GM19043 (cell line): ENCODE measurements around the gene ATXN1L.
"Not testable (repeated sequence)": the region's sequence is repeated elsewhere in the genome, so short reads cannot be mapped to it uniquely, and the experiment has no call there.

Experiments used
- ATAC-seq: cut with Tn5 transposase; IDR thresholded peaks from one replicate; pipeline ENCODE4 v1.9.1; 2021; ENCODE audit warnings: low read depth; ENCODE audit not compliant: unreplicated experiment

The ATXN1L gene

GRCh38 chr16:71889147-71889546 lies 43.4 kb downstream of the ATXN1L start:
- no peak for ATAC-seq

DNA sequence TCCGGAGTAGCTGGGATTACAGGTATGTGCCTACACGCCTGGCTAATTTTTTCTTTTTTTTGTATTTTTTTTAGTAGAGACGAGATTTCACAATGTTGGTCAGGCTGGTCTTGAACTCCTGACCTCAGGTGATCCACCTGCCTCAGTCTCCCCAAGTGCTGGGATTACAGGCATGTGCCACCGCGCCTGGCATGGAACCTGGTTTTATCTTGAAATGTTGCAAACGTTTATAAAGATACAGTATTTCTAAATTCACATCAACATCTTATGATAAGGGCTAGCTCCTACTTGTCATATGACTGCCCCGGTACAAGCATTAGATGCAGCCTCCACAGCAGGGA lies 48.1 kb downstream of the ATXN1L start:
- ATAC-seq: no peak

DNA sequence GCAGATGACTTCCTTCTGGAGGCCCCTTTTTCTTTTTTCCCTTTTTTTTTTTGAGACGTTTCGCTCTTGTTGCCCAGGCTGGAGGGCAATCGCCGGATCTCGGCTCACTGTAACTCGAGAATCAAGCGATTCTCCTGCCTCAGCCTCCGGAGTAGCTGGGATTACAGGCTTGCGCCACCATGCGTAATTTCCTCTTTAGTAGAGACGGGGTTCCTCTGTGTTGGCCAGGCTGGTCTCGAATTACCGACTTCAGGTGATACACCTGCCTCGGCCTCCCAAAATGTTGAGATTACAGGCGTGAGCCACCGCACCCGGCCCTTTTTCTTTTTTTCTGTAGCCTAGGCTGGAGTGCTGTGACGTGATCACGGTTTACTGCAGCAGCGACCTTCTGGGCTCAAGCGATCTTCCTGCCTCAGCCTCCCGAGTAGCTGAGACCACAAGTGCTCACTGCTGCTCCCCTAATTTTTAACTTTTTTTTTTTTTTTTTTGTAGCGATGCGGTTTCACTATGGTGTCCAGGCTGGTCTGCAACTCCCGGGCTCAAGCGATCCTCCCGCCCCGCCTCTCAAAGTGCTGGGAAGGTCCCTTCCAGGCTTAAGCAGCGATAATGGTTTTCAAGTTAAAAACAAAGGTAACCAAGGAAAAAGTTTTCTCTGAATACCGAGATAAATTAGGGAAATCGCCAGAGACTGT lies 48.6 kb downstream of the ATXN1L start:
- ATAC-seq: no peak

DNA sequence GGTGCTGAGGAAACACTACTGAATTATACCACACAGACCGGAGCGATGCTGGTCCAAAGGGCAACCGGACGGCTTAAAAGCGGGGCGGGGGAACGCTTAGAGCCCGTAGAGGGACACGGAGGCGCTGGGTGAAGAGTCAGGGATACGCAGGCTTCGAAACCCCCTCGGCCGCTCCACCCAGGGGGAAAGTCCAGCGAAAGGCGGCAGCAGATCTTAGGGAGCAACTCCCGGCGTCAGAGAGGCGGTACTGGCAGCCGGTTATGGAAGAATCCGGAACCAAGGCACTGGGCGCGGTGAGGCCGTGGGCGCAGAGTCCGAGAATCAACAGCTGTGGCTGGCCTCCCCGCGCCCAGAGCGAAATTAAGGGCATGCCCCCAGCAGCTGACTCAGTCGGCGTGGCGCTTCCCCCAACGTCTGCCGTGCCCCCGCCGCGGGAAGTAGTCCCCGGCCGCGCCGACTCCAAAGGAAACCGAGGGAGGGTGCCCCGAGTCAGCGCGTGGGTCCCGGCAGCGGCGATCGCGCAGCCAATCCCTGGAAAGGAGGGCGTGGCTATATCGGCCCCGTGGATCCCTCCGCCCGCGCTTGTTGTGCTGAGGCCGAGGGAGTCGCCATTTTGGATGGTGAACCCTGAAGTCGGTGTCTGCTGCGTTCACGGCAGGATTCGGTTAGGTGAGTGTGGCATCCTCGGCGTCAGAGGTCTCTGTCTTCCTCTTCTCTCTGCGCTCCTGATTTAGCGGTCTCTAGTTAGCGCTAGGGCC lies 49.3 kb downstream of the ATXN1L start, which contains the start of gene IST1:
Gene IST1, plus strand, starts transcription at position 611 of the 758 bp plus-strand sequence. CDS start 20,110 bp downstream, outside the sequence.
- peak; percentile 78 for ATAC-seq

DNA sequence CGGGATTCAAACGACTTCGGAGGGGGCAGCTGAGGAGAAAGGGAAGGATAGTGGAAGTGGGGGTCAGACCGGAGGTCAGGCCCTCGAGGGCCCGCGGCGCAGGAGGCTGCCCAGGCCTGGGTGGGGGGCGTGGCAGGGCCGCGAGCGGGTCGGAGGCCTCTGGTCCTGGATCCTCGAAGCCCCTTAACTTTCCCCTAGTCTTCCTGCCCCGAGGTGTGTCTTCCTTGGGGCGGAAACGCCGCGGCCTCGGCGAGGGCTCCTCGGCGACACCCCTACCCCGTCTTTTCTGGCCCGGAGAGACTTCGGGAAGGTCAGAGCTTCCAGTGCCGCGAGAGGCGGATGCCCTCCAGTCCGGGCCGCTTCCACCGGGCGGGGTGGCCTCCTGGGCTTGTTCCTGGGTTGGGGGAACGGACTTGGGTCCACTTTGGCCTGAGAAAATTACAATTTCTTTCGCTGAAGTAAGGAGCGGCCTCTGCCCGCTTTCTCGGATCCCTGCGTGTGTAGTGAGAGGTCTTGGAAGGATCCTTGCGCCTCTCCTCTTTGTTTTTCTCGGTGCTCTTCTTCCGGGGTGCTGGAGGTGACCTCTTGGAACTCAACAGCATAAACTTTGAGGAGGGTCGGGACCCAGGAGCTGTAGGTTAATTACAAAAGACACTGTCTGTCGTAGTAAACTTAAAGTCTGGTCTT lies 50.0 kb downstream of the ATXN1L start:
- peak; percentile 6 for ATAC-seq

DNA sequence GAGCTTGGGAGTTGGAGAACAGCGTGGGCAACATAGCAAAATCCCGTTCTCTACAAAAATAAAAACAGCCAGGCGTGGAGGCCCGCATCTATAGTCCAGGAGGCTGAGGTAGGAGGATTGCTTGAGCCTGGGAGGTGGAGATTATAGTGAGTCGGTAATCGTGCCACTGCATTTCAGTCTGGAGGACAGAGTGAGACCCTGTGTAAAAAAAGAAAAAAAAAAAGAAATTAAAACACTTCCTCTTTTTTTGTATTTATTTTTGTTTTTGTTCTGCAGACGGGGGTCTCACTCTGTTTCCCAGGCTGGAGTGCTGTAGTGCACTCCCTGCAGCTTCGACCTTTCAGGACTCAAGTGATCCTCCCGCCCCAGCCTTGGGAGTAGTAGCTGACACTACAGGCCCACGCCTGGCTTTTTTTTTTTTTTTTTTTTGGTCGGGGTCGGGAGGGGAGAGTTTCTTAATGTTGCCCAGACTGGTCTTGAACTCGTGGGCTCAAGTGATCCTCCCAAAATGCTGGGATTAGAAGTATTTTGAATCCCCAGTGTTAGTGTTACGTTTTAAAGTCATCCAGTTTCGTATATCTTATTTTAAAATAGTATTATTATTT lies 51.1 kb downstream of the ATXN1L start:
- no peak for ATAC-seq

DNA sequence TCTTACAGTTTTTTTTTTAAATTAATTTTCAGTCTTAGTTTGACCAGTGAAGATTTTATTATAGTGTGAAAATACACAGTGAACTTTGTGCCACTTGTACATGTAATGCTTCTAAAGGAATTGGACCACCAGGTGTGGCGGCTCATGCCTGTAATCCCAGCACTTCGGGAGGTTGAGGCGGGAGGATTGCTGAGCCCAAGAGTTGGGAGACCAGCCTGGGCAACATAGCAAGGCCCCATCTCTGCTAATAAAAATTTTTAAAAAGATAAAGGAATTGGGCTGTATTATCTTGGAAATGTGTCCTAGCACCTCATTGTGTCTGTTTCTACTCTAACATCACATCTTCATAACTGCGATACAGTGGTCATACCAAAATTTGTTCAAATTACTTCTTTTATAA lies 53.4 kb downstream of the ATXN1L start:
- no peak for ATAC-seq

DNA sequence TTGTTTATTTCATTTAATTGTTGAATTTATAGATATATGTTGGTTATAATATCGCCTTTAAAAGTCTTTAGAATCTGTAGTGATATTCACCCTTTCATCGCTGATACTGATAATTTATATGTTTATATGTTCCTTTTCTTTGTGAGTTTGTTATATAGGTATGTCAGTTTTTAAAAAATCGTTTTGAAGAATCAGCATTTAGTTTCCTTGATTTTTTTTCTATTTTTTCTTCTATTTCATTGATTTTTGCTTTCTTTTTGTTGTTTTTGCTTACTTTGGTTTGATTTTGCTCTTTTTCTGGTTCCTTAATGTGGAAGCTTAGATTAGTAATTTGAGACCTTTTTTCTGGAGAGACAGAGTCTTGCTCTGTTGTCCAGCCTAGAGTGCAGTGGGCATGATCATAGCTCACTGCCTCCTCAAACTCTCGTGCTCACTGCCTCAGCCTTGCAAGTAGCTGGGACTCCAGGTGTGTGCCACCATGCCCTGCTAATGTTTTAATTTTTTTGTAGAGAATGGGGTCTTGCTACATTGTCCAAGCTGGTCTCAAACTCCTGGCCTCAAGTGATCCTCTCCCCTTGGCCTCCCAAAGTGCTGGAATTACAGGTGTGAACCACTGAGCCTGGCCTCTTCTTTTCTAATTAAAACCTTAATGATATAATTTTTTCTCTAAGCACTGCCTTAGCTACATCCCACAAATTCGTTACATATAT lies 57.0 kb downstream of the ATXN1L start:
- ATAC-seq: no peak

GRCh38 chr16:71903608-71904007 lies 57.8 kb downstream of the ATXN1L start:
- no peak for ATAC-seq

DNA sequence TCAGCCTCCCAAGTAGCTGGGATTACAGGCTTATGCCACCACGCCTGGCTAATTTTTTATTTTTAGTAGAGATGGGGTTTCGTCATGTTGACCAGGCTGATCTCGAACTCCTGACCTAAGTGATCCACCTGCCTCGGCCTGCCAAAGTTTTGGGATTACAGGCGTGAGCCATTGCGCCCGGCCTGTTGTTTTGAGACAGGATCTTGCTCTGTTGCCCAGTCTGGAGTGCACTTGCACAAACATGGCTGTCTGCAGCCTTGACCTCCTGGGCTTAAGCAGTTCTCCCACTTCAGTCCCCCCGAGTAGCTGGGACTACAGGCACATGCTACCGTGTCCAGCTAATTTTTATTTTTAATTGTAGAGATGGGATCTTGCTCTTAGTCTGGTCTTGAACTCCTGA lies 58.5 kb downstream of the ATXN1L start:
- ATAC-seq: no peak

GRCh38 chr16:71905765-71906164 lies 60.0 kb downstream of the ATXN1L start:
- not testable (repeated sequence) for ATAC-seq
